Pancreas (tissue), 10 donors: Measurements from ENCODE around the gene RHEX. TPM values are rescaled to one million over a fixed set of nuclear protein-coding genes. Genes with fewer than 3 reads are reported as not detected.

Experiments used
- ATAC-seq, 4 donors: fragments of 200-7000 bp; cut with Tn5 transposase; one replicate each; pipeline versions ENCODE4 v1.8.0 to v1.9.1; 2020; ENCODE audit warnings: mild to moderate bottlenecking in 4 of 4, moderate library complexity in 4 of 4
- DNase-seq, 6 donors: peaks; one replicate each; pipeline ENCODE4 v3.0.0-alpha.2; 2020
- FAIRE-seq: peaks from 2 replicates; lab custom pipeline; 2012; peaks lifted over from hg19 to GRCh38; lab: Jason Lieb, UNC
- H3K27ac ChIP-seq, 4 donors: fragments of 200-600 bp; sonication (generic); 1 replicate in 3 of 4; 2 replicates in 1 of 4; pipeline versions ENCODE4 v1.5.0 to v1.8.0; 2020
- H3K27me3 ChIP-seq, 4 donors: fragments of 200-600 bp; one replicate each; pipeline ENCODE4 v1.8.0; 2021
- H3K36me3 ChIP-seq, 3 donors: fragments of 200-600 bp; sonication (generic) in 1 of 3; one replicate each; pipeline versions ENCODE4 v1.5.0 to v1.8.0; 2020 to 2021
- H3K4me1 ChIP-seq, 3 donors: fragments of 200-600 bp; one replicate each; pipeline ENCODE4 v1.8.0; 2021
- H3K4me3 ChIP-seq, 4 donors: fragments of 200-600 bp; sonication (generic) in 2 of 4; one replicate each; pipeline versions ENCODE4 v1.5.0 to v1.8.0; 2020 to 2021
- H3K9me3 ChIP-seq, 4 donors: fragments of 200-600 bp; one replicate each; pipeline ENCODE4 v1.8.0; 2021
- WGBS, 2 donors: extraction: QIAGEN DNeasy Blood & Tissue Kit; methylation state at CpG; one replicate each; pipeline ENCODE4 v1.1.7; 2013; 5-methylcytosine and 5-hydroxymethylcytosine counted together
- intact Hi-C, 3 donors: fragments of 100-400 bp; cut with DNase I; formaldehyde crosslinking; loops; one replicate each; pipeline versions ENCODE4 v1.11.1 to v1.14.2; 2022
- polyA plus RNA-seq, 2 donors: library from polyadenylated mRNA; stranded (reverse); fragments of 200-250 nt; gene quantifications; one replicate each; pipeline ENCODE4 v1.2.3, GENCODE V29; 2013
- total RNA-seq, 6 donors: library from RNA; stranded (reverse); fragmentation: NEBNext Ultra II Directional in 4 of 6; extraction: Animal tissue kit (Norgen Biotek cat#: 25700) in 4 of 6; gene quantifications; one replicate each; pipeline versions ENCODE4 v1.2.1 to v1.2.4, GENCODE V29; 2021 to 2023
- TF ChIP-seq, protein P1 (sequence below), 4 donors: fragments of 200-600 bp; sonication (generic) in 3 of 4; IDR thresholded peaks; one replicate each; pipeline versions ENCODE4 v1.5.0 to v1.8.0; 2021; ENCODE audit warnings: antibody characterized with exemption in 4 of 4
- donor health status: healthy with polysubstance abuse.
- donor health status: DM: no; HTN: no; CAD: no; lungs with moderate emphysema.
- donor health status: DM: no; HTN: no; CAD: no.
- donor health status: control.
- donor health status: control.
- donor health status: Bipolar disorder and iron deficiency.
- donor health status: DM: yes; HTN: yes; CAD: no.
- donor health status: DM: no; HTN: no; CAD: no.
- donor health status: DM: no; HTN: no; CAD: no.
- donor health status: DM: yes; HTN: yes; CAD: no.

The RHEX gene
- total and polyA plus RNA-seq, 8 donors = 0.35 to 2.3 (median 0.66) TPM

DNA sequence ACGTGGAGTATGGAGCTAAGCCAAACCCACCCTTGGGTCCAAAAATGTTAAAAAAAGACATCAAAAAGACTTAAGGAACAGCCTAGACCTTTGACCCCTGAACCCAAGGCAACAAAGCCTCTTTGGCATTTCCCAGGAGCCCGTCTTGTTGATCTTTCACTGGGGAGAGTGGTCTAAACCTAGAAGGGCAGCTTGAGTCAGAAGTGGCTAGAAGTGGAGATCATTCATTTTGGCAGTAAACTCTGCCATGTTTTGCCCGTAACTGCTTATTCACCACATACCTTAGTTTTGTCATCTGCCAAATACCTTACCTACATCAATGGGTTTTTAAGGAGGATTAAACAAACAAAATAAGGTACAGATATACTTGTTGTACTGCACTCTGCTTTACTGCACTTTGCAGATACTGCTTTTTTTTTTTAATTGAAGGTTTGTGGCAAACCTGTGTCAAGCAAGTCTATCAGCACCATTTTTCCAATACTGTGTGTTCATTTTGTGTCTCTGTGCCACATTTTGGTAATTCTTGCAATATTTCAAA is 27.6 kb upstream of the RHEX start:
- Histone ChIP-seq H3K27me3 (no peaks in the 10 kb centered on the region), H3K9me3 (no peaks in the 10 kb centered on the region), H3K4me1 (no peaks in the 10 kb centered on the region), H3K36me3 (no peaks in the 10 kb centered on the region), H3K4me3 (no peak overlapping the region), H3K27ac (no peak overlapping the region)
- no peak for ATAC-seq
- WGBS, 2 donors = 74 to 86% methylated on average over 3 of the region's 3 CpGs
- intact Hi-C loops = loop anchor here in 1 of 3 donors (5.0 kb wide), 1 partner anchor 82 kb away; no protein-coding TSS in a partner anchor
- FAIRE-seq = no peak
- TF ChIP-seq, protein P1, sequence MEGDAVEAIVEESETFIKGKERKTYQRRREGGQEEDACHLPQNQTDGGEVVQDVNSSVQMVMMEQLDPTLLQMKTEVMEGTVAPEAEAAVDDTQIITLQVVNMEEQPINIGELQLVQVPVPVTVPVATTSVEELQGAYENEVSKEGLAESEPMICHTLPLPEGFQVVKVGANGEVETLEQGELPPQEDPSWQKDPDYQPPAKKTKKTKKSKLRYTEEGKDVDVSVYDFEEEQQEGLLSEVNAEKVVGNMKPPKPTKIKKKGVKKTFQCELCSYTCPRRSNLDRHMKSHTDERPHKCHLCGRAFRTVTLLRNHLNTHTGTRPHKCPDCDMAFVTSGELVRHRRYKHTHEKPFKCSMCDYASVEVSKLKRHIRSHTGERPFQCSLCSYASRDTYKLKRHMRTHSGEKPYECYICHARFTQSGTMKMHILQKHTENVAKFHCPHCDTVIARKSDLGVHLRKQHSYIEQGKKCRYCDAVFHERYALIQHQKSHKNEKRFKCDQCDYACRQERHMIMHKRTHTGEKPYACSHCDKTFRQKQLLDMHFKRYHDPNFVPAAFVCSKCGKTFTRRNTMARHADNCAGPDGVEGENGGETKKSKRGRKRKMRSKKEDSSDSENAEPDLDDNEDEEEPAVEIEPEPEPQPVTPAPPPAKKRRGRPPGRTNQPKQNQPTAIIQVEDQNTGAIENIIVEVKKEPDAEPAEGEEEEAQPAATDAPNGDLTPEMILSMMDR (IDR thresholded peaks at IDR 0.05) = no peak
- no peak for DNase-seq

DNA sequence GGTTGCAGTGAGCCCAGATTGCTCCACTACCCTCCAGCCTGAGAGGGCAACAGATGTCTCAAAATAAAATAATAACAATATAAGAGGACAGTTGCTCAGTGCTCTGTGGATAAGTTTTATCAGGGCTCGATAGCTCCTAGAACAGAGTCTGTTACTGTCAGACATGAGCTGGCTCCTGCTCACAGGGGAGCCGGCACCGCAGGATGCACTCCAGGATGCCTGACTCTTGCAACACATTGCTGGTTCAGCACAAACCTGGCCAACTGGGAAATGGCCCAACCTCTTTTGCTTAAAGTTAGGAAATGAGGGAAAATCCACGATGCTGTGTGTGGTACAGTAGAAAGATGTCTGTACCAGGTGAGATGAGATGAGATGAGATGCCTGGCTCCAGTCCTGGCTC is 23.5 kb upstream of the RHEX start:
- Histone ChIP-seq H3K9me3 (no peaks in the 10 kb centered on the region), H3K4me3 (no peak overlapping the region), H3K36me3 (no peaks in the 10 kb centered on the region), H3K4me1 (no peaks in the 10 kb centered on the region), H3K27ac (no peak overlapping the region), H3K27me3 (no peaks in the 10 kb centered on the region)
- ATAC-seq (peak in 3 of 4 donors; percentile 45 to 67 (median 52)), FAIRE-seq (no peak), DNase-seq (no peak)
- WGBS, 2 donors = 39 to 44% methylated on average over 4 of the region's 4 CpGs
- TF ChIP-seq, protein P1 (IDR thresholded peaks at IDR 0.05) = no peak
- intact Hi-C loops = loop anchor here in 1 of 3 donors (5.0 kb wide), 1 partner anchor 78 kb away; no protein-coding TSS in a partner anchor

DNA sequence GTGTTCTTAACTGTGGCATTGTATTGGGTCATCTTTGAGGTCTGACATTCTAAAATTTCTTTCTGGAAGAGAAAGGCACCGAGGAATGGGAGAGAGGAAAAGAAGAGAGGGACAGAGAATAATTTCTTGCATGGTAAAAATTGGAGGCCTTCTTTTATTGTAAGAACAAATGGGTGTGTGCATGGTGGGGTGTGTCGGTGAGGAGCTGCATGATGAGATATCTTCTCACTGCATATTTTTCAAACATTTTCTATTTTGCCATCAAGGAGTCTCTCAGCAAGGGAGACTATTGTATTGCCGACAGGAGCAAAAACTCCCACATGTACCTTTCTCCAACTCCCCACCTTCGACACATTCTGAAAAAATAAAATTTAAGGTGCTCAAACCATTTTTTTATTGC is 22.8 kb upstream of the RHEX start:
- no peak for FAIRE-seq
- H3K4me3 ChIP-seq = no peak overlapping the region
- ATAC-seq = no peak
- TF ChIP-seq, protein P1 (IDR thresholded peaks at IDR 0.05) = no peak
- no peaks in the 10 kb centered on the region for H3K27me3 ChIP-seq
- intact Hi-C loops = no loop called here
- H3K4me1 ChIP-seq = no peaks in the 10 kb centered on the region
- no peaks in the 10 kb centered on the region for H3K9me3 ChIP-seq
- 61 to 62% methylated on average over 4 of the region's 4 CpGs for WGBS, 2 donors
- no peak for DNase-seq
- H3K27ac ChIP-seq = no peak overlapping the region
- no peaks in the 10 kb centered on the region for H3K36me3 ChIP-seq

DNA sequence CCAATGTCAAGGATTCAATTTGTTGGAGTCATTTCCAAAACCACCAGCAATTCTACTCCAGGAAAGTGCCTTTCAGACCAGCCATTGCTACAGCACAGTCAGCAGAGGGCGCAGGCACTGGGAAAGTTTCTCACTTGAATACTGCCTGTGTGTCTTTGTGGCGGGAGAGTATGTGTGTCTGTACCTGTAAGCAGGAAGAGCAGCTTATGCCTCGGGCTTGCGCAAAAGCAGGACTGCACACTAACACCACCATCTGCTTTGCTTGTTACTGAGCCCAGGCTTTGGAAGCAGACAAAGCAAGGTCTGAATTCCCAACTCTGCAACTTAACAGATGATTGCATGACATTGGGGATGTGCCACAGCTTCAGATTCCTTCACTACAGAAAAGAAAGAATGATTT is 22.3 kb upstream of the RHEX start:
- H3K27me3 ChIP-seq = no peaks in the 10 kb centered on the region
- H3K4me1 ChIP-seq = no peaks in the 10 kb centered on the region
- intact Hi-C loops = no loop called here
- FAIRE-seq (no peak), ATAC-seq (peak; percentile 91 to 98 (median 98)), DNase-seq (peak; percentile 69 to 85 (median 75))
- H3K4me3 ChIP-seq = no peak overlapping the region
- no peaks in the 10 kb centered on the region for H3K36me3 ChIP-seq
- H3K27ac ChIP-seq = no peak overlapping the region
- no peaks in the 10 kb centered on the region for H3K9me3 ChIP-seq
- WGBS, 2 donors = 2 to 4% methylated on average over 4 of the region's 4 CpGs
- TF ChIP-seq, protein P1 (IDR thresholded peaks at IDR 0.05) = peak; percentile 52 to 69 (median 68)

DNA sequence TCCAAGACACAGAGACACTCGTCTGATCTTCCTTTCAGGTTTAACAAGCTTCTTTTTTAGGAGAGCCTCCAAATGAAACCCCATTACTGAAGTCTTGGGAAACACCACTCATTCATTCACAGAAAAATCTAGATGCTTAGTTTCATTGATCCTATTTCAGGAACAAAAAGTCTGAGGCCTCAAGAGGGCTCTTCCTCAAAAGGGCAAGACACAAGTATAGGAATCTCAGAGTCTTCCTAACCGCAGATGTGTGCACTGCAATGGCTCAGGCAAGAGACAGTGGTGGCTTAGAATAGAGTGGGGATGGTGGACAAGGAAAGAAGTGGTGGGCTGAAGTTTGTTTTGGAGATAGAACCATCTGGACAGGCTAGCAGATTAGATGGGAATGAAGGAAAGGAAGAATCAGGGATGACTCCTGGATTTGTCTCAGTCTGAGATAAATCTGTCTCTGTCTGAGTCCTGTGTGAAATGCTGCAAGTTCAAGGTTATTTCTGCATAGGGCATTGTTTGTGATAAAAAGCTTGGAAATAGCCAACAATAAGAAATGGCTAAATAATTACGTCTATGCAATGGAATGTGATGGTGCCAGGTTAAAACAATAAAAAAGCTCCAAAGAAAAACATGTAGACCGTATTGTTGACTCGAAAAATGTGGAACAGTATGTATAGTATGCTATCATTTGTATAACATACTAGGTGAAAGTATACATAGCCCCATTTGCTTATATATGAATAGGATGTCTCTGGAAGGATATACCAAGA is 20.4 kb upstream of the RHEX start:
- Histone ChIP-seq H3K36me3 (no peaks in the 10 kb centered on the region), H3K27me3 (no peaks in the 10 kb centered on the region), H3K27ac (no peak overlapping the region), H3K9me3 (no peaks in the 10 kb centered on the region), H3K4me1 (no peaks in the 10 kb centered on the region), H3K4me3 (no peak overlapping the region)
- DNase-seq (no peak), ATAC-seq (no peak), FAIRE-seq (no peak)
- intact Hi-C loops = no loop called here
- 67 to 78% methylated on average over 5 of the region's 5 CpGs for WGBS, 2 donors
- TF ChIP-seq, protein P1 (IDR thresholded peaks at IDR 0.05) = no peak
